ENCODE measurements around the gene EBF4.
A peak's percentile ranks its signal among the peaks of the same experiment; 100 is the strongest.

Gene EBF4

GRCh38 chr20:2700913-2701620, 8.5 kb downstream of the EBF4 start:
- no peak for DNase-seq

- DNase-seq: no peak
Observed at GRCh38 chr20:2701671-2702081, 9.1 kb downstream of the EBF4 start.

- no peak for DNase-seq
Observed at GRCh38 chr20:2703716-2704475, 11.3 kb downstream of the EBF4 start.

- DNase-seq: no peak
Observed at GRCh38 chr20:2705931-2706645, 13.5 kb downstream of the EBF4 start.

GRCh38 chr20:2706688-2707352, 14.2 kb downstream of the EBF4 start:
- DNase-seq: no peak

- DNase-seq: no peak
Observed at GRCh38 chr20:2707353-2708072, 14.9 kb downstream of the EBF4 start.

- DNase-seq: no peak
Observed at GRCh38 chr20:2708073-2708415, 15.5 kb downstream of the EBF4 start.

GRCh38 chr20:2708665-2709064, 16.1 kb downstream of the EBF4 start:
- DNase-seq: no peak

- no peak for DNase-seq
Observed at GRCh38 chr20:2709205-2709981, 16.8 kb downstream of the EBF4 start.

GRCh38 chr20:2713285-2713684, 20.7 kb downstream of the EBF4 start:
- no peak for DNase-seq

- peak; percentile 32 for DNase-seq
Observed at GRCh38 chr20:2729251-2729713, 36.7 kb downstream of the EBF4 start.

- DNase-seq: no peak
Observed at GRCh38 chr20:2729791-2730190, 37.2 kb downstream of the EBF4 start.

GRCh38 chr20:2734899-2735298, 42.3 kb downstream of the EBF4 start:
- no peak for DNase-seq

GRCh38 chr20:2736441-2736840, 43.9 kb downstream of the EBF4 start:
- no peak for DNase-seq

GRCh38 chr20:2738331-2739041, 45.9 kb downstream of the EBF4 start:
- DNase-seq: no peak

- no peak for DNase-seq
Observed at GRCh38 chr20:2739042-2739398, 46.4 kb downstream of the EBF4 start.

- no peak for DNase-seq
Observed at GRCh38 chr20:2740702-2741101, 48.1 kb downstream of the EBF4 start.

- peak; percentile 40 for DNase-seq
Observed at GRCh38 chr20:2741463-2741862, 48.9 kb downstream of the EBF4 start.

GRCh38 chr20:2741881-2742280, 49.3 kb downstream of the EBF4 start:
- DNase-seq: no peak

GRCh38 chr20:2742431-2742830, 49.9 kb downstream of the EBF4 start:
- no peak for DNase-seq

GRCh38 chr20:2742934-2743559, 50.5 kb downstream of the EBF4 start:
- peak; percentile 80 for DNase-seq
